ENCODE results near the gene CAMK2B. TPM values are rescaled to one million over a fixed set of nuclear protein-coding genes. Genes with fewer than 3 reads are reported as not detected.

Gene CAMK2B
- total and polyA plus RNA-seq, 2 experiments from 2014 or later = not detected

DNA sequence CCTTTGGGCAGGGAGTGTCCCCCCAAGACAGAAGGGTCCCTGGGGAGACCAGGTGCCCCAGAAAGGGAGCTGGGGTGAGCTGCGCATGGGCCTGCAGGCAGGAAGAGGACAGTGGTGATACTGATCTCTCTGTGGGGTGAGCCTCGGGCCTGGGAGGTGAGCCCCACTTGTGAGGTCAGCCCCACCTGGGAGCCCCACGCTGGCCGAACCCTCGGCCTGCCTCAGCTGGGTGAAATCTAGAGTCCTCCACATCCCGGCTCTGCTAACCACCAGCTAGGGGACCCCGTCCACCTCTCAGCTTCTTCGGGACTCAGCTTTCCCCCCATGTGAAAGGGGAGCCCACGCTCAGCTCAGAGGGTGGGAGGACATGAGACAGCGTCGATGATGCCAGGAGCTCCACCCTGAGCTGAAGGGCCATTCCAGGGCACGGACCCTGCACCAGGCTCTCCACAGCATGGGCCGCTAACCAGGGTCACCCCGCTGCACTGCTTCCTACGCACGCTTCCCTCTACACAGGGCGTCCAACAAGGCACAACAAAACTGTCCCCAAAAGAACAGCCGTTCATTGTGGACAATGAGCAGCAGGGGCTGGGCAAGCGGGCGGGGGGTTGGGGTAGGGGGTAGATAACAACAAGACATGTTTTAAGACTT, 48.7 kb downstream of the CAMK2B start:
- no peak overlapping the region for H3K27ac ChIP-seq (ENCODE audit: low read depth)
- H3K4me2 ChIP-seq = peak overlapping the region; percentile 83
- Mint-ChIP-seq H3K4me3 (no peak overlapping the region), H3K27ac (no peak overlapping the region), H3K27me3 (ENCODE audit: insufficient read depth, low read depth, poor library complexity) (peaks cover 17% of the 10 kb centered on the region), H3K36me3 (ENCODE audit: low read depth) (no peaks in the 10 kb centered on the region), H3K9me3 (no peaks in the 10 kb centered on the region; the same call in 2 of the 3 replicates), H3K4me1 (peaks cover 7% of the 10 kb centered on the region; the same call in 2 of the 3 replicates)
- peaks cover 12% of the 10 kb centered on the region for H3K27me3 ChIP-seq (ENCODE audit: insufficient read depth)
- peaks cover 5% of the 10 kb centered on the region for H3K4me1 ChIP-seq (ENCODE audit: insufficient read depth)
- H4K20me1 ChIP-seq (replicated peaks; ENCODE audit: insufficient read depth) = no peaks in the 10 kb centered on the region
- TF ChIP-seq POLR2AphosphoS5 (IDR thresholded peaks at IDR 0.05; ENCODE audit: low read depth) (no peak), ZNF331 (CRISPR knock-in tag; IDR thresholded peaks at IDR 0.05; ENCODE audit: low read depth) (no peak), EZH2phosphoT487 (IDR thresholded peaks at IDR 0.05; ENCODE audit: unreplicated experiment) (no peak), CREB1 (CRISPR knock-in tag; IDR thresholded peaks at IDR 0.05; ENCODE audit: low read depth) (no peak), EZH2 (IDR thresholded peaks at IDR 0.05; ENCODE audit: low read depth, unreplicated experiment) (no peak), REST (IDR thresholded peaks at IDR 0.05; ENCODE audit: unreplicated experiment) (no peak), JUNB (IDR thresholded peaks at IDR 0.05; ENCODE audit: unreplicated experiment) (no peak), NANOG (IDR thresholded peaks at IDR 0.05; ENCODE audit: borderline replicate concordance) (no peak)
- TF ChIP-seq, protein P1, sequence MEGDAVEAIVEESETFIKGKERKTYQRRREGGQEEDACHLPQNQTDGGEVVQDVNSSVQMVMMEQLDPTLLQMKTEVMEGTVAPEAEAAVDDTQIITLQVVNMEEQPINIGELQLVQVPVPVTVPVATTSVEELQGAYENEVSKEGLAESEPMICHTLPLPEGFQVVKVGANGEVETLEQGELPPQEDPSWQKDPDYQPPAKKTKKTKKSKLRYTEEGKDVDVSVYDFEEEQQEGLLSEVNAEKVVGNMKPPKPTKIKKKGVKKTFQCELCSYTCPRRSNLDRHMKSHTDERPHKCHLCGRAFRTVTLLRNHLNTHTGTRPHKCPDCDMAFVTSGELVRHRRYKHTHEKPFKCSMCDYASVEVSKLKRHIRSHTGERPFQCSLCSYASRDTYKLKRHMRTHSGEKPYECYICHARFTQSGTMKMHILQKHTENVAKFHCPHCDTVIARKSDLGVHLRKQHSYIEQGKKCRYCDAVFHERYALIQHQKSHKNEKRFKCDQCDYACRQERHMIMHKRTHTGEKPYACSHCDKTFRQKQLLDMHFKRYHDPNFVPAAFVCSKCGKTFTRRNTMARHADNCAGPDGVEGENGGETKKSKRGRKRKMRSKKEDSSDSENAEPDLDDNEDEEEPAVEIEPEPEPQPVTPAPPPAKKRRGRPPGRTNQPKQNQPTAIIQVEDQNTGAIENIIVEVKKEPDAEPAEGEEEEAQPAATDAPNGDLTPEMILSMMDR (conservative IDR thresholded peaks at IDR 0.05; ENCODE audit: low read depth in 2 of 2) = no peak
- TF ChIP-seq, protein P2, sequence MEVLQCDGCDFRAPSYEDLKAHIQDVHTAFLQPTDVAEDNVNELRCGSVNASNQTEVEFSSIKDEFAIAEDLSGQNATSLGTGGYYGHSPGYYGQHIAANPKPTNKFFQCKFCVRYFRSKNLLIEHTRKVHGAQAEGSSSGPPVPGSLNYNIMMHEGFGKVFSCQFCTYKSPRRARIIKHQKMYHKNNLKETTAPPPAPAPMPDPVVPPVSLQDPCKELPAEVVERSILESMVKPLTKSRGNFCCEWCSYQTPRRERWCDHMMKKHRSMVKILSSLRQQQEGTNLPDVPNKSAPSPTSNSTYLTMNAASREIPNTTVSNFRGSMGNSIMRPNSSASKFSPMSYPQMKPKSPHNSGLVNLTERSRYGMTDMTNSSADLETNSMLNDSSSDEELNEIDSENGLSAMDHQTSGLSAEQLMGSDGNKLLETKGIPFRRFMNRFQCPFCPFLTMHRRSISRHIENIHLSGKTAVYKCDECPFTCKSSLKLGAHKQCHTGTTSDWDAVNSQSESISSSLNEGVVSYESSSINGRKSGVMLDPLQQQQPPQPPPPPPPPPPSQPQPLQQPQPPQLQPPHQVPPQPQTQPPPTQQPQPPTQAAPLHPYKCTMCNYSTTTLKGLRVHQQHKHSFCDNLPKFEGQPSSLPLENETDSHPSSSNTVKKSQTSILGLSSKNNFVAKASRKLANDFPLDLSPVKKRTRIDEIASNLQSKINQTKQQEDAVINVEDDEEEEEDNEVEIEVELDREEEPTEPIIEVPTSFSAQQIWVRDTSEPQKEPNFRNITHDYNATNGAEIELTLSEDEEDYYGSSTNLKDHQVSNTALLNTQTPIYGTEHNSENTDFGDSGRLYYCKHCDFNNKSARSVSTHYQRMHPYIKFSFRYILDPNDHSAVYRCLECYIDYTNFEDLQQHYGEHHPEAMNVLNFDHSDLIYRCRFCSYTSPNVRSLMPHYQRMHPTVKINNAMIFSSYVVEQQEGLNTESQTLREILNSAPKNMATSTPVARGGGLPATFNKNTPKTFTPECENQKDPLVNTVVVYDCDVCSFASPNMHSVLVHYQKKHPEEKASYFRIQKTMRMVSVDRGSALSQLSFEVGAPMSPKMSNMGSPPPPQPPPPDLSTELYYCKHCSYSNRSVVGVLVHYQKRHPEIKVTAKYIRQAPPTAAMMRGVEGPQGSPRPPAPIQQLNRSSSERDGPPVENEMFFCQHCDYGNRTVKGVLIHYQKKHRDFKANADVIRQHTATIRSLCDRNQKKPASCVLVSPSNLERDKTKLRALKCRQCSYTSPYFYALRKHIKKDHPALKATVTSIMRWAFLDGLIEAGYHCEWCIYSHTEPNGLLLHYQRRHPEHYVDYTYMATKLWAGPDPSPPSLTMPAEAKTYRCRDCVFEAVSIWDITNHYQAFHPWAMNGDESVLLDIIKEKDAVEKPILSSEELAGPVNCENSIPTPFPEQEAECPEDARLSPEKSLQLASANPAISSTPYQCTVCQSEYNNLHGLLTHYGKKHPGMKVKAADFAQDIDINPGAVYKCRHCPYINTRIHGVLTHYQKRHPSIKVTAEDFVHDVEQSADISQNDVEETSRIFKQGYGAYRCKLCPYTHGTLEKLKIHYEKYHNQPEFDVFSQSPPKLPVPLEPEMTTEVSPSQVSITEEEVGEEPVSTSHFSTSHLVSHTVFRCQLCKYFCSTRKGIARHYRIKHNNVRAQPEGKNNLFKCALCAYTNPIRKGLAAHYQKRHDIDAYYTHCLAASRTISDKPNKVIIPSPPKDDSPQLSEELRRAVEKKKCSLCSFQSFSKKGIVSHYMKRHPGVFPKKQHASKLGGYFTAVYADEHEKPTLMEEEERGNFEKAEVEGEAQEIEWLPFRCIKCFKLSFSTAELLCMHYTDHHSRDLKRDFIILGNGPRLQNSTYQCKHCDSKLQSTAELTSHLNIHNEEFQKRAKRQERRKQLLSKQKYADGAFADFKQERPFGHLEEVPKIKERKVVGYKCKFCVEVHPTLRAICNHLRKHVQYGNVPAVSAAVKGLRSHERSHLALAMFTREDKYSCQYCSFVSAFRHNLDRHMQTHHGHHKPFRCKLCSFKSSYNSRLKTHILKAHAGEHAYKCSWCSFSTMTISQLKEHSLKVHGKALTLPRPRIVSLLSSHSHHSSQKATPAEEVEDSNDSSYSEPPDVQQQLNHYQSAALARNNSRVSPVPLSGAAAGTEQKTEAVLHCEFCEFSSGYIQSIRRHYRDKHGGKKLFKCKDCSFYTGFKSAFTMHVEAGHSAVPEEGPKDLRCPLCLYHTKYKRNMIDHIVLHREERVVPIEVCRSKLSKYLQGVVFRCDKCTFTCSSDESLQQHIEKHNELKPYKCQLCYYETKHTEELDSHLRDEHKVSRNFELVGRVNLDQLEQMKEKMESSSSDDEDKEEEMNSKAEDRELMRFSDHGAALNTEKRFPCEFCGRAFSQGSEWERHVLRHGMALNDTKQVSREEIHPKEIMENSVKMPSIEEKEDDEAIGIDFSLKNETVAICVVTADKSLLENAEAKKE (CRISPR knock-in tag; IDR thresholded peaks at IDR 0.05) = no peak
- peak; percentile 9 for ATAC-seq
- peak overlapping the region; percentile 57 for H3K4me3 ChIP-seq
- no peaks in the 10 kb centered on the region for H3K9me2 ChIP-seq (ENCODE audit: insufficient read depth)
- no peak for DNase-seq (ENCODE audit: low spot score)
- H3K79me2 ChIP-seq (replicated peaks; ENCODE audit: insufficient read depth) = no peaks in the 10 kb centered on the region
- H3K36me3 ChIP-seq (ENCODE audit: insufficient read depth) = no peaks in the 10 kb centered on the region
- peak overlapping the region; percentile 94; the same call in 1 of the 2 replicates for H2AFZ ChIP-seq
- no peaks in the 10 kb centered on the region for H3F3A ChIP-seq (replicated peaks; ENCODE audit: low read depth)

Measured in GM23338 (cell line).